Karpas-422 (cell line): Measurements from ENCODE around the gene C4orf50. TPM values are rescaled to one million over a fixed set of nuclear protein-coding genes. Genes with fewer than 3 reads are reported as not detected.
"Not testable (repeated sequence)": the region's sequence is repeated elsewhere in the genome, so short reads cannot be mapped to it uniquely, and the experiment has no call there.

Source experiments
- DNase-seq: peaks from one replicate; pipeline ENCODE4 v3.0.0-alpha.2; 2015
- H2AFZ ChIP-seq: fragments of 200-600 bp; sonication (generic); 2 replicates; pipeline ENCODE4 v1.6.1; 2014; ENCODE audit warnings: antibody characterized with exemption, low read length, mixed read lengths
- H3K27ac ChIP-seq: fragments of 200-600 bp; sonication (generic); 2 replicates; pipeline ENCODE4 v1.5.1; 2014; ENCODE audit warnings: mild to moderate bottlenecking, low read length, moderate library complexity
- H3K27me3 ChIP-seq: fragments of 200-600 bp; sonication (generic); 2 replicates; pipeline ENCODE4 v1.6.1; 2014; ENCODE audit warnings: low read length, mixed read lengths
- H3K36me3 ChIP-seq: fragments of 200-600 bp; sonication (generic); 2 replicates; pipeline ENCODE4 v1.6.1; 2014; ENCODE audit warnings: low read length, mixed read lengths; ENCODE audit not compliant: insufficient read depth
- H3K4me1 ChIP-seq: fragments of 200-600 bp; sonication (generic); 2 replicates; pipeline ENCODE4 v1.6.1; 2014; ENCODE audit warnings: mild to moderate bottlenecking, low read length, mixed read lengths
- H3K4me2 ChIP-seq: fragments of 200-600 bp; sonication (generic); 2 replicates; pipeline ENCODE4 v1.6.1; 2014; ENCODE audit warnings: low read length, low read depth, mild to moderate bottlenecking; ENCODE audit not compliant: poor library complexity, severe bottlenecking
- H3K4me3 ChIP-seq: fragments of 200-600 bp; sonication (generic); 2 replicates; pipeline ENCODE4 v1.5.1; 2014; ENCODE audit warnings: mild to moderate bottlenecking, antibody characterized with exemption, low read length, mixed read lengths
- H3K79me2 ChIP-seq: fragments of 200-600 bp; sonication (generic); 2 replicates; pipeline ENCODE4 v1.6.1; 2014; ENCODE audit warnings: mild to moderate bottlenecking, low read length, mixed read lengths
- H3K9ac ChIP-seq: fragments of 200-600 bp; sonication (generic); 2 replicates; pipeline ENCODE4 v1.6.0; 2014; ENCODE audit warnings: low read length
- H3K9me2 ChIP-seq: fragments of 200-600 bp; sonication (generic), shearing (Covaris generic); replicated peaks from 2 replicates; pipeline ENCODE4 v1.6.0; 2014; ENCODE audit warnings: mild to moderate bottlenecking, low read length, moderate library complexity; ENCODE audit not compliant: insufficient read depth
- H3K9me3 ChIP-seq: fragments of 300-700, 200-600 bp; sonication (generic); 2 replicates; pipeline ENCODE4 v1.6.1; 2014; ENCODE audit warnings: low read length, mixed read lengths
- H4K20me1 ChIP-seq: fragments of 200-600 bp; sonication (generic); 2 replicates; pipeline ENCODE4 v1.6.1; 2014; ENCODE audit warnings: mild to moderate bottlenecking, antibody characterized with exemption, low read length, low read depth; ENCODE audit not compliant: insufficient read depth
- total RNA-seq: library from RNA; depleted of rRNA; stranded (reverse); fragments of >200 nt; shearing (Covaris generic); gene quantifications from 2 replicates; pipeline ENCODE4 v1.2.3, GENCODE V29; 2014; ENCODE audit warnings: low replicate concordance

Gene C4orf50
- total RNA-seq, 1 experiment from 2014 or later = 0.19 TPM

- Histone ChIP-seq H3K9ac (no peak overlapping the region), H3K79me2 (no peaks in the 10 kb centered on the region), H3K9me2 (no peaks in the 10 kb centered on the region), H4K20me1 (no peaks in the 10 kb centered on the region), H3K27ac (no peak overlapping the region), H3K27me3 (peaks cover 4% of the 10 kb centered on the region; the same call in 1 of the 2 replicates), H2AFZ (no peak overlapping the region), H3K4me2 (no peak overlapping the region), H3K4me1 (peaks cover 9% of the 10 kb centered on the region), H3K36me3 (no peaks in the 10 kb centered on the region), H3K9me3 (no peaks in the 10 kb centered on the region), H3K4me3 (no peak overlapping the region)
- DNase-seq = no peak
These were observed 8.8 kb downstream of the C4orf50 start for GRCh38 chr4:6009452-6009851.

DNA sequence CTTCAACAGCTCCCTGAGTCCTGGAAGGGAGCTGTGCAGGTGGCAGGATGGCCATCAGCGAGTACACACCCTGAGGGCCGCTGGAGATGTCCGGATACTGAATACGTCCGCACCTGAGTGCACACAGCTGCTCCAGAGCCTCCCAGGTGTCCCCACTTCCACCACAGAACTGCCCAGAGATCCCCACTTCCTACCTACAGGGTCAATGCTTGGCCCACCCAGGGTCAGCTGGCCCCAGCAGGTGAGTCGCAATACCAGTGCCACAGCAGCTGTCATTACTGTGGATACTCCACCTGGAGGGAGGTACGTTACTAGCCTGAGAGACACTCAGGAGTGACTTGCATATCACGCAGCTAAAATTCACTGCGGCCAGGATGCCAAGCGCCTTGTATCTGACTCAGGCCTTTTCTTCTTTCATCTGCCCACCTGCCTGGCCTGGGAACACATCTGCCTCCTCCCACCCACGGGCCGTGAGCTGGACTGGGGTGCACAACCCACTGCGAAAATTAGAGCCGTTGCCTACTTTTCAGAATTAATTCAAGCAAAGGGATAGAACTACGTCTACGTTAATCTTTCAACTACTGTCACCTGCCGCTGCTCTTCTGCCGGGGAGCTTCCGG is 9.4 kb downstream of the C4orf50 start:
- Histone ChIP-seq H3K9me3 (no peaks in the 10 kb centered on the region; the same call in 1 of the 2 replicates), H3K4me2 (no peak overlapping the region), H3K4me1 (peaks cover 9% of the 10 kb centered on the region), H3K27ac (no peak overlapping the region), H3K9me2 (no peaks in the 10 kb centered on the region), H3K9ac (no peak overlapping the region), H3K36me3 (no peaks in the 10 kb centered on the region), H2AFZ (no peak overlapping the region), H4K20me1 (no peaks in the 10 kb centered on the region), H3K4me3 (no peak overlapping the region), H3K27me3 (peaks cover 4% of the 10 kb centered on the region; the same call in 1 of the 2 replicates), H3K79me2 (no peaks in the 10 kb centered on the region)
- DNase-seq = no peak

GRCh38 chr4:6008092-6008551 is 10.1 kb downstream of the C4orf50 start:
- H3K27me3 ChIP-seq = peaks cover 4% of the 10 kb centered on the region; the same call in 1 of the 2 replicates
- H3K27ac ChIP-seq = no peak overlapping the region
- H3K9me3 ChIP-seq = no peaks in the 10 kb centered on the region; the same call in 1 of the 2 replicates
- H3K79me2 ChIP-seq = no peaks in the 10 kb centered on the region
- H3K4me1 ChIP-seq = peaks cover 9% of the 10 kb centered on the region
- H3K36me3 ChIP-seq = no peaks in the 10 kb centered on the region
- H3K4me2 ChIP-seq = no peak overlapping the region
- no peak overlapping the region for H2AFZ ChIP-seq
- H3K4me3 ChIP-seq = no peak overlapping the region
- no peak overlapping the region for H3K9ac ChIP-seq
- no peak for DNase-seq
- no peaks in the 10 kb centered on the region for H3K9me2 ChIP-seq
- no peaks in the 10 kb centered on the region for H4K20me1 ChIP-seq

DNA sequence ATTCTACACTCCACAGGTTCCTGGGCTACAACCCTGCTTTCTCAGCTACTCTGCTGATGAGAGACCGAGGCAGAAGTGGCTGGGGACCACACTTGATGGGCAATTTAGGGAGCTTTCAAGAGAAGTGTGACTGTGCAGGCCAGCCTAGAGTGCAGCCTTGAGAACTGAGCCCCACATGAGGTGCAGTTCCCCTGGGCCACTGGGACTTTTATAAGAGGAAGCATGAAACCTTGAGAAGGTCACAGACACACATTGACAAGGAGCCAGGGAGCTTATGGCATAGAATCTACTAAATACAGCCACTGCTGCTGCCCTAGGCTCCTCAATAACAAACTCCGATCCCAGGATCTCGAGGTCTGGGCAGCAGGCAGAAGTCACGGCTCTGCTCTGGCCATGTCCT is 13.1 kb downstream of the C4orf50 start:
- Histone ChIP-seq H3K9me3 (no peaks in the 10 kb centered on the region; the same call in 1 of the 2 replicates), H4K20me1 (no peaks in the 10 kb centered on the region), H3K9ac (no peak overlapping the region), H3K4me1 (peaks cover 9% of the 10 kb centered on the region), H3K4me3 (no peak overlapping the region), H3K27ac (no peak overlapping the region), H3K4me2 (no peak overlapping the region), H3K79me2 (no peaks in the 10 kb centered on the region), H3K27me3 (no peaks in the 10 kb centered on the region), H3K36me3 (no peaks in the 10 kb centered on the region), H2AFZ (no peak overlapping the region), H3K9me2 (no peaks in the 10 kb centered on the region)
- DNase-seq = no peak

DNA sequence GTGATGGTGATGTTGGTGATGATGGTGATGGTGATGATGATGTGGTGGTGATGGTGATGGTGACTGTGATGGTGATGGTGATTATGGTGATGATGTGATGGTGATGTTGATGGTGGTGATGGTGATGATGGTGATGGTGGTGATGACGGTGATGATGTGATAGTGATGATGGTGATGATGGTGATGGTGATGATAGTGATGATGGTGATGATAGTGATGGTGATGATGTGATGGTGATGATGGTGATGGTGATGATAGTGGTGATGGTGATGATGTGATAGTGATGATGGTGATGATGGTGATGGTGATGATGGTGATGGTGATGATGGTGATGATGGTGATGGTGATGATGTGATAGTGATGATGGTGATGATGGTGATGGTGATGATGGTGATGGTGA is 14.7 kb downstream of the C4orf50 start:
- peaks cover 14% of the 10 kb centered on the region for H3K4me1 ChIP-seq
- H3K27ac ChIP-seq, H4K20me1 ChIP-seq, H3K4me3 ChIP-seq, H3K4me2 ChIP-seq, H3K9ac ChIP-seq, H3K79me2 ChIP-seq, H3K27me3 ChIP-seq, H2AFZ ChIP-seq, H3K9me3 ChIP-seq, DNase-seq, H3K9me2 ChIP-seq, H3K36me3 ChIP-seq: not testable (repeated sequence)

DNA sequence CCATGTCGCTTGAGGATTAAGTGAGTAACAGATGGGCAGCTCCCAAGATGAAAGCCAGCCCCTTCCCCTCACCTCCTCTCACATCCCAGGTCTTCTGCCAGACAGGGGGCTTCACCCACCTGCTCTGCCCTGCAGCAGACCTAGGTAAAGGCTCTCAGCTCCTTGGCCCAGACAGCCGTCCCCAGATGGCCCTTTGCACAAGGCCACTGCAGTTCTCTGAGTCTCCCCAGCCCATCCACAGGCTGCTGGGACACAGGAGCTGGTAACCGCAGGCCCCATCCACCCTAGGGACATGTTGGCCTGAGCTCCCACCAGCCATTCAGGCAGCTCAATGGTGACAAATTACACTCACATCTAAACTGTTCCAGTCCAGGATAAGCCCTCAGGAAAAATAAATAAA is 15.3 kb downstream of the C4orf50 start:
- no peaks in the 10 kb centered on the region for H4K20me1 ChIP-seq
- no peak overlapping the region for H3K27ac ChIP-seq
- no peaks in the 10 kb centered on the region for H3K79me2 ChIP-seq
- no peak for DNase-seq
- H2AFZ ChIP-seq = no peak overlapping the region
- H3K9me3 ChIP-seq = no peaks in the 10 kb centered on the region; the same call in 1 of the 2 replicates
- no peak overlapping the region for H3K4me2 ChIP-seq
- peaks cover 19% of the 10 kb centered on the region for H3K4me1 ChIP-seq
- H3K27me3 ChIP-seq = no peaks in the 10 kb centered on the region
- H3K36me3 ChIP-seq = no peaks in the 10 kb centered on the region
- no peak overlapping the region for H3K4me3 ChIP-seq
- H3K9ac ChIP-seq = no peak overlapping the region
- H3K9me2 ChIP-seq = no peaks in the 10 kb centered on the region

- no peaks in the 10 kb centered on the region for H3K79me2 ChIP-seq
- H3K9me2 ChIP-seq = no peaks in the 10 kb centered on the region
- DNase-seq = no peak
- no peak overlapping the region for H3K9ac ChIP-seq
- no peak overlapping the region for H2AFZ ChIP-seq
- no peak overlapping the region for H3K27ac ChIP-seq
- peaks cover 24% of the 10 kb centered on the region for H3K4me1 ChIP-seq
- H3K9me3 ChIP-seq = no peaks in the 10 kb centered on the region; the same call in 1 of the 2 replicates
- H3K27me3 ChIP-seq = no peaks in the 10 kb centered on the region
- H3K4me3 ChIP-seq = no peak overlapping the region
- H3K4me2 ChIP-seq = no peak overlapping the region
- no peaks in the 10 kb centered on the region for H4K20me1 ChIP-seq
- H3K36me3 ChIP-seq = no peaks in the 10 kb centered on the region
These were observed 15.8 kb downstream of the C4orf50 start for GRCh38 chr4:6002492-6002833.

GRCh38 chr4:6001680-6002491 is 16.3 kb downstream of the C4orf50 start:
- H3K36me3 ChIP-seq = no peaks in the 10 kb centered on the region
- no peak overlapping the region for H3K4me2 ChIP-seq
- peaks cover 29% of the 10 kb centered on the region for H3K4me1 ChIP-seq
- no peak overlapping the region for H3K9ac ChIP-seq
- no peak overlapping the region for H3K27ac ChIP-seq
- no peak for DNase-seq
- no peak overlapping the region for H3K4me3 ChIP-seq
- H4K20me1 ChIP-seq = no peaks in the 10 kb centered on the region
- H2AFZ ChIP-seq = no peak overlapping the region
- no peaks in the 10 kb centered on the region for H3K27me3 ChIP-seq
- no peaks in the 10 kb centered on the region for H3K9me2 ChIP-seq
- H3K79me2 ChIP-seq = no peaks in the 10 kb centered on the region
- H3K9me3 ChIP-seq = no peaks in the 10 kb centered on the region; the same call in 1 of the 2 replicates
